IMR-90 (cell line): Measurements from ENCODE around the gene POMZP3. TPM values are rescaled to one million over a fixed set of nuclear protein-coding genes. Genes with fewer than 3 reads are reported as not detected.
"Not testable (repeated sequence)": the region's sequence is repeated elsewhere in the genome, so short reads cannot be mapped to it uniquely, and the experiment has no call there.

ENCODE experiments used
- ATAC-seq: fragments of 200-7000 bp; cut with Tn5 transposase; 2 replicates; pipeline ENCODE4 v1.9.1; 2020; ENCODE audit warnings: low read depth, mild to moderate bottlenecking, moderate library complexity
- BruUV-seq: library from RNA; stranded (reverse); fragments of 400-500 nt; replicated peaks from 2 replicates; lab custom pipeline; 2021; lab: Mats Ljungman, UMichigan
- CTCF ChIA-PET: fragments of 300-600 bp; formaldehyde crosslinking; extraction: SDS; loops from one replicate; lab custom pipeline; 2021; ENCODE audit warnings: antibody characterized with exemption; lab: Yijun Ruan, JAX
- POLR2A ChIA-PET: fragments of 300-600 bp; sonication (Branson Sonifier 250); formaldehyde crosslinking; loops from one replicate; lab custom pipeline; 2022; ENCODE audit warnings: antibody characterized with exemption; ENCODE audit not compliant: unreplicated experiment; lab: Charles Lee
- DNase-seq: peaks from one replicate; pipeline ENCODE4 v3.0.0; 2013
- H2AFZ ChIP-seq: replicated peaks from 2 replicates; pipeline ENCODE3; 2013; ENCODE audit warnings: low read length, mild to moderate bottlenecking; ENCODE audit not compliant: poor library complexity
- H2AK5ac ChIP-seq: 2 replicates; pipeline ENCODE4 v1.6.1; 2013; ENCODE audit warnings: low read depth, low read length, inconsistent platforms
- H2AK9ac ChIP-seq: replicated peaks from 2 replicates; pipeline ENCODE3; 2013; ENCODE audit warnings: mild to moderate bottlenecking, low read depth, low read length, moderate library complexity; ENCODE audit not compliant: poor library complexity
- H2BK120ac ChIP-seq: 2 replicates; pipeline ENCODE4 v1.6.1; 2013; ENCODE audit warnings: low read depth, low read length, inconsistent platforms
- H2BK15ac ChIP-seq: 3 replicates; pipeline ENCODE4 v1.6.1; 2013; ENCODE audit warnings: low read depth, low read length, inconsistent platforms
- H2BK20ac ChIP-seq: 2 replicates; pipeline ENCODE4 v1.6.1; 2013; ENCODE audit warnings: low read depth, mild to moderate bottlenecking, inconsistent platforms, low read length, moderate library complexity
- H2BK5ac ChIP-seq: 2 replicates; pipeline ENCODE4 v1.6.1; 2013; ENCODE audit warnings: mild to moderate bottlenecking, low read depth, low read length, inconsistent platforms; ENCODE audit not compliant: poor library complexity, severe bottlenecking
- H3K14ac ChIP-seq: replicated peaks from 2 replicates; pipeline ENCODE4 v1.6.1; 2013; ENCODE audit warnings: low read depth, low read length, inconsistent platforms
- H3K18ac ChIP-seq: 2 replicates; pipeline ENCODE4 v1.6.1; 2013; ENCODE audit warnings: low read depth, low read length, control low read depth
- H3K23ac ChIP-seq: 2 replicates; pipeline ENCODE4 v1.6.1; 2013; ENCODE audit warnings: low read depth, low read length, inconsistent platforms
- H3K27ac ChIP-seq: 2 replicates; pipeline ENCODE4 v1.5.1; 2013; ENCODE audit warnings: mild to moderate bottlenecking, control low read depth, low read length; ENCODE audit not compliant: insufficient read depth
- H3K27me3 ChIP-seq: 2 replicates; pipeline ENCODE4 v1.6.1; 2013; ENCODE audit warnings: low read length; ENCODE audit not compliant: control insufficient read depth, insufficient read depth
- H3K36me3 ChIP-seq: 2 replicates; pipeline ENCODE4 v1.6.1; 2013; ENCODE audit warnings: low read length, mixed read lengths; ENCODE audit not compliant: control insufficient read depth, insufficient read depth
- H3K4ac ChIP-seq: 2 replicates; pipeline ENCODE4 v1.6.1; 2013; ENCODE audit warnings: low read depth, low read length, inconsistent platforms
- H3K4me1 ChIP-seq: 2 replicates; pipeline ENCODE4 v1.6.1; 2013; ENCODE audit warnings: low read length, mixed read lengths; ENCODE audit not compliant: control insufficient read depth, insufficient read depth
- H3K4me2 ChIP-seq: 2 replicates; pipeline ENCODE4 v1.6.1; 2013; ENCODE audit warnings: low read depth, mild to moderate bottlenecking, control low read depth, low read length, moderate library complexity
- H3K4me3 ChIP-seq: 2 replicates; pipeline ENCODE4 v1.5.1; 2013; ENCODE audit warnings: low read depth, mild to moderate bottlenecking, control low read depth, low read length, moderate library complexity; ENCODE audit not compliant: insufficient read depth
- H3K56ac ChIP-seq: 2 replicates; pipeline ENCODE4 v1.6.1; 2013; ENCODE audit warnings: low read length, inconsistent platforms; ENCODE audit not compliant: insufficient read depth; ENCODE audit errors: extremely low read depth
- H3K79me1 ChIP-seq, 2 experiments: 2 replicates each; pipeline ENCODE4 v1.6.1; 2013; ENCODE audit warnings: low read length in 2 of 2, inconsistent platforms in 1 of 2, low read depth in 1 of 2
- H3K9ac ChIP-seq: 2 replicates; pipeline ENCODE4 v1.6.1; 2013; ENCODE audit warnings: low read depth, low read length, control low read depth
- H3K9me1 ChIP-seq: 2 replicates; pipeline ENCODE4 v1.6.1; 2013; ENCODE audit warnings: low read length, inconsistent platforms; ENCODE audit not compliant: insufficient read depth
- H3K9me3 ChIP-seq: 2 replicates; pipeline ENCODE4 v1.6.1; 2013; ENCODE audit warnings: low read length; ENCODE audit not compliant: control insufficient read depth, insufficient read depth
- H4K20me1 ChIP-seq: 2 replicates; pipeline ENCODE4 v1.6.1; 2013; ENCODE audit warnings: low read length, inconsistent platforms; ENCODE audit not compliant: insufficient read depth
- H4K5ac ChIP-seq: 2 replicates; pipeline ENCODE4 v1.6.1; 2013; ENCODE audit warnings: mild to moderate bottlenecking, low read depth, low read length, control low read depth
- H4K8ac ChIP-seq, 2 experiments: 2 replicates each; pipeline ENCODE4 v1.6.1; 2013; ENCODE audit warnings: low read depth in 2 of 2, low read length in 2 of 2, control low read depth in 1 of 2, inconsistent platforms in 1 of 2
- H4K91ac ChIP-seq: 2 replicates; pipeline ENCODE4 v1.6.1; 2013; ENCODE audit warnings: low read depth, low read length, inconsistent platforms; ENCODE audit not compliant: insufficient read depth
- WGBS, 2 experiments: methylation state at CpG; one replicate each; pipeline versions ENCODE4 v1.1.5 to v1.1.7; 2013; ENCODE audit warnings: missing lambda C conversion rate in 2 of 2; ENCODE audit not compliant: insufficient read length in 1 of 2; ENCODE audit errors: extremely low coverage in 2 of 2; 5-methylcytosine and 5-hydroxymethylcytosine counted together
- dilution Hi-C: fragments of 300-500 bp; cut with HindIII; formaldehyde crosslinking; loops from one replicate; pipeline ENCODE4 v1.14.3; 2018; ENCODE audit warnings: low sequenced_read_pairs; ENCODE audit not compliant: unreplicated experiment
- in situ Hi-C: fragments of 300-500 bp; cut with MboI; formaldehyde crosslinking; loops from 3 replicates; pipeline ENCODE4 v1.14.3; 2019; ENCODE audit warnings: low sequenced_read_pairs, inconsistent platforms, mixed read lengths
- intact Hi-C: fragments of 100-400 bp; cut with micrococcal nuclease; formaldehyde crosslinking; loops from 2 replicates; pipeline ENCODE4 v1.10.0; 2022
- polyA plus RNA-seq, 3 experiments: library from polyadenylated mRNA; depleted of rRNA; stranded (reverse); fragments of >200 nt; gene quantifications; 2 replicates each; pipeline ENCODE4 v1.2.3, GENCODE V29; 2012; ENCODE audit warnings: low replicate concordance in 1 of 3
- total RNA-seq: library from RNA; depleted of rRNA; stranded (reverse); fragments of >200 nt; gene quantifications from 2 replicates; pipeline ENCODE4 v1.2.3, GENCODE V29; 2012

The POMZP3 gene
- total and polyA plus RNA-seq, 2 of the 4 experiments (the other 2 are of a cell fraction) = 1.4 to 4.8 TPM

DNA sequence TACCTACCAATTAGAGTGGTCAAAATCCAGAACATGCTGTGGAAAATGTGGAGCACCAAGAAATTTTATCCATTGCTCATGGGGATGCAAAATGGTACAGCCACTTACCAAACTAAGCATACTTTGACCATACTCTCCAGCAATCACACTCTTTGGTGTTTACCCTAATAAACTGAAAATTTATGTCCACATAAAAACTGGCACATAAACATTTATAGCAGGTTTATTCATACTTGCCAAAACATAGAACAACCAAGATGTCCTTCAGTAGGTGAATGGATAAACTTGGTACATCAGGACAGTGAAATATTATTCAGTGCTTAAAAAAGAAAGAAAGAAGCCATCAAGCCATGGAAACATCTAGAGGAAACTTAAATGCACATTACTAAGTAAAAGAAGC lies 59.3 kb downstream of the POMZP3 start:
- H3K56ac ChIP-seq, H3K27ac ChIP-seq, H3K4ac ChIP-seq, intact Hi-C loops, H2BK20ac ChIP-seq, H2BK5ac ChIP-seq, H3K9ac ChIP-seq, H2AFZ ChIP-seq, DNase-seq, H3K9me1 ChIP-seq, H2BK15ac ChIP-seq, H3K4me1 ChIP-seq, H2AK9ac ChIP-seq, POLR2A ChIA-PET, H3K4me2 ChIP-seq, H4K20me1 ChIP-seq, H2AK5ac ChIP-seq, H3K4me3 ChIP-seq, dilution Hi-C loops, in situ Hi-C loops, H2BK120ac ChIP-seq, H4K91ac ChIP-seq, CTCF ChIA-PET, H3K36me3 ChIP-seq, H4K5ac ChIP-seq, BruUV-seq, H3K27me3 ChIP-seq, ATAC-seq, H3K9me3 ChIP-seq, H4K8ac ChIP-seq, H3K18ac ChIP-seq, H3K23ac ChIP-seq, H3K14ac ChIP-seq: not testable (repeated sequence)
- peaks cover 5 to 25% of the 10 kb centered on the region in 2 experiments for H3K79me1 ChIP-seq

DNA sequence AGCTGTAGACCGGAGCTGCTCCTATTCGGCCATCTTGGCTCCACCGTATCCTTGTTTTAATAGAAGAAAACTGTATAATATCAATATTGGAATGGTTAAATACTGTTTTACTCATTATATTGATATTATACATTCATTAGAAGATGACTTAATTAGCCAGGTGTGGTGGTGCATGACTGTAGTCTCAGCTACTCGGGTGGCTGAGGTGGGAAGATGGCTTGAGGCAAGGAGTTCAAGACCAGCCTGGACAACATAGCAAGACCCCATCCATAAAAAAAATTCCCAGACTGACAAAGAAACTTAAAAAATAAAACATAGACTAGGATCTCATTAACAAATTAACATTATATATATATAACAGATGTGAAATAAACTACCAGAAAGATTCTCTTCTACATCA lies 59.8 kb downstream of the POMZP3 start:
- H3K4ac ChIP-seq, H3K56ac ChIP-seq, H4K8ac ChIP-seq, H3K23ac ChIP-seq, H2BK15ac ChIP-seq, H3K4me2 ChIP-seq, H4K5ac ChIP-seq, CTCF ChIA-PET, H3K9me3 ChIP-seq, H3K9me1 ChIP-seq, BruUV-seq, POLR2A ChIA-PET, H3K14ac ChIP-seq, ATAC-seq, H3K27me3 ChIP-seq, H4K91ac ChIP-seq, H3K27ac ChIP-seq, H2BK5ac ChIP-seq, DNase-seq, H3K4me3 ChIP-seq, H3K36me3 ChIP-seq, H3K18ac ChIP-seq, dilution Hi-C loops, H4K20me1 ChIP-seq, H3K9ac ChIP-seq, H2BK20ac ChIP-seq, in situ Hi-C loops, H2AK9ac ChIP-seq, H2AK5ac ChIP-seq, H3K4me1 ChIP-seq, intact Hi-C loops, H2BK120ac ChIP-seq, H2AFZ ChIP-seq: not testable (repeated sequence)
- no CpG with 5 or more reads among the region's 4 CpGs for WGBS, 2 experiments
- peaks cover under 1 to 21% of the 10 kb centered on the region in 2 experiments; a peak in 3 of 4 replicates for H3K79me1 ChIP-seq
